RWPE2 (cell line): Measurements from ENCODE around the gene ERMARD.

Source experiments
- ATAC-seq: fragments of 200-7000 bp; cut with Tn5 transposase; 3 replicates; pipeline ENCODE4 v1.9.1; 2021; ENCODE audit warnings: low read depth
- DNase-seq: peaks from one replicate; pipeline ENCODE4 v3.0.0-alpha.2; 2020; ENCODE audit warnings: low spot score
- H3K27ac ChIP-seq: fragments of 450-650 bp; 2 replicates; pipeline ENCODE4 v1.5.1; 2017; ENCODE audit warnings: mild to moderate bottlenecking; ENCODE audit not compliant: poor library complexity, severe bottlenecking
- H3K27me3 ChIP-seq: fragments of 250-450 bp; sonication (Bioruptor Pico); 2 replicates; pipeline ENCODE4 v1.5.1; 2021; ENCODE audit warnings: mild to moderate bottlenecking, moderate library complexity; ENCODE audit not compliant: insufficient read depth, poor library complexity, severe bottlenecking
- H3K36me3 ChIP-seq: fragments of 250-450 bp; sonication (Bioruptor Pico); 2 replicates; pipeline ENCODE4 v1.5.1; 2020; ENCODE audit warnings: low read depth, mild to moderate bottlenecking, moderate library complexity
- H3K4me1 ChIP-seq: fragments of 250-450 bp; sonication (Bioruptor Pico); 2 replicates; pipeline ENCODE4 v1.5.1; 2021; ENCODE audit warnings: mild to moderate bottlenecking, moderate library complexity; ENCODE audit not compliant: insufficient read depth, poor library complexity, severe bottlenecking
- H3K4me3 ChIP-seq: fragments of 250-450 bp; sonication (Bioruptor Pico); 2 replicates; pipeline ENCODE4 v1.5.1; 2021; ENCODE audit warnings: mild to moderate bottlenecking, moderate library complexity; ENCODE audit not compliant: severe bottlenecking
- H3K9me3 ChIP-seq: fragments of 250-450 bp; sonication (Bioruptor Pico); 2 replicates; pipeline ENCODE4 v1.5.1; 2021; ENCODE audit warnings: mild to moderate bottlenecking, moderate library complexity; ENCODE audit not compliant: severe bottlenecking
- CTCF ChIP-seq: fragments of 450-650 bp; IDR thresholded peaks from one replicate; pipeline ENCODE4 v1.5.1; 2017; ENCODE audit warnings: mild to moderate bottlenecking, moderate library complexity; ENCODE audit not compliant: poor library complexity, severe bottlenecking

Gene ERMARD

DNA sequence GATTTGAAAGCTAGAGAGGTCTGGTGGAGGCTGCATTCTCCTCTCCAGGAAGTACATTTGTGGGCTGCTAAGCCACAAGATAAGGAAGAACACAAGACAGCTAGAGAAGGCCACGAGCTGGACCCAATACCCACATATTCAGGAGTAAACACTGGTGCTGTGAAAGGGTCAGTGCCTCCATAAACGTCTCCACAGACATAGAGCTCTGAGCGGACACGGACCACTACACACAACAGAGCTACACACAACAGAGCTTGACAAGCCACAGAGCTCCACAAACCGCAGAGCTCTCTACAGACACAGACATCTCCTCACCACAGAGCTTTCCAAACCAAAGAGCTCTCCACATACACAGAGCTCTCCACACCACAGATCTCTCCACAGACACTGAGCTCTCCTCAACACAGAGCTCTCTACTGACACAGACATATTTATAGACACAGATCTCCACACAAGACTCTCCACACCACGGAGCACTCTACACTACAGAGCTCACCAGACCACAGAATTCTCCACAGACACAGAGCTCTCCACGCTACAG, 51.9 kb downstream of the ERMARD start:
- Histone ChIP-seq H3K4me3 (no peak overlapping the region), H3K36me3 (no peaks in the 10 kb centered on the region), H3K27me3 (no peaks in the 10 kb centered on the region), H3K4me1 (no peaks in the 10 kb centered on the region), H3K9me3 (no peaks in the 10 kb centered on the region), H3K27ac (no peak overlapping the region)
- no peak for ATAC-seq
- TF ChIP-seq CTCF: no peak
- no peak for DNase-seq

GRCh38 chr6:169803816-169804340, 52.5 kb downstream of the ERMARD start:
- TF ChIP-seq CTCF: no peak
- Histone ChIP-seq H3K4me3 (no peak overlapping the region), H3K4me1 (no peaks in the 10 kb centered on the region), H3K27ac (no peak overlapping the region), H3K36me3 (no peaks in the 10 kb centered on the region), H3K27me3 (no peaks in the 10 kb centered on the region), H3K9me3 (no peaks in the 10 kb centered on the region)
- no peak for DNase-seq
- no peak for ATAC-seq

GRCh38 chr6:169804427-169804826, 53.0 kb downstream of the ERMARD start:
- DNase-seq (no peak), ATAC-seq (no peak)
- H3K27me3 ChIP-seq: no peaks in the 10 kb centered on the region
- no peak for TF ChIP-seq CTCF
- H3K4me3 ChIP-seq: no peak overlapping the region
- H3K27ac ChIP-seq: no peak overlapping the region
- H3K4me1 ChIP-seq: no peaks in the 10 kb centered on the region
- H3K36me3 ChIP-seq: no peaks in the 10 kb centered on the region
- no peaks in the 10 kb centered on the region for H3K9me3 ChIP-seq

GRCh38 chr6:169805242-169805838, 53.9 kb downstream of the ERMARD start:
- no peaks in the 10 kb centered on the region for H3K36me3 ChIP-seq
- DNase-seq (no peak), ATAC-seq (no peak; the same call in 2 of the 3 replicates)
- H3K4me3 ChIP-seq: no peak overlapping the region
- H3K9me3 ChIP-seq: no peaks in the 10 kb centered on the region
- no peaks in the 10 kb centered on the region for H3K27me3 ChIP-seq
- TF ChIP-seq CTCF: no peak
- no peak overlapping the region for H3K27ac ChIP-seq
- no peaks in the 10 kb centered on the region for H3K4me1 ChIP-seq

GRCh38 chr6:169806701-169807100, 55.3 kb downstream of the ERMARD start:
- no peaks in the 10 kb centered on the region for H3K9me3 ChIP-seq
- H3K27me3 ChIP-seq: no peaks in the 10 kb centered on the region
- no peak for TF ChIP-seq CTCF
- DNase-seq: no peak
- H3K36me3 ChIP-seq: no peaks in the 10 kb centered on the region
- H3K4me1 ChIP-seq: no peaks in the 10 kb centered on the region
- no peak overlapping the region for H3K27ac ChIP-seq
- H3K4me3 ChIP-seq: no peak overlapping the region
- no peak for ATAC-seq
